GM19395 (cell line): Measurements from ENCODE around the gene DYNC1I1.

Source experiments
- ATAC-seq: cut with Tn5 transposase; IDR thresholded peaks from one replicate; pipeline ENCODE4 v1.9.1; 2021; ENCODE audit warnings: mild to moderate bottlenecking, moderate library complexity; ENCODE audit not compliant: unreplicated experiment

Gene DYNC1I1

GRCh38 chr7:95847061-95847460 lies 74.7 kb downstream of the DYNC1I1 start:
- ATAC-seq: no peak

DNA sequence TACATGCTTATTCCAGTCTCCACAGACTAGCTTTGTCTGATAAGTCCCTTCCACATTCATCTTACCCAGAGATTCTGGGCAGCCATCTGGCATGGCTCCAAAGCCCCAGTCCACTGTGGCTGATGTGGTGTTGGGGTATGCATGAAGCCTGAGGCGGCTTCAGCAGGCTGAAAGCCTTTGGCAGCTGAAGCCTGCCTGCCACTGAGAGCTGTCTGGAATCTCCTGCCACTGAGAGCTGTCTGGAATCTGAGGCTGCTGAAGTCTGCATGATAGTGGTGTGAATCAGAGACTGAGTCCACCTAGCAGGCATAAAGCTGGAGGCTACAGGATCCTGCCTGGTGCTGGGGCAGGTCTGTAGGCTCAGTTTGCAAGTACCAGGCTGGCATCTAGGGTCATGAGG lies 87.1 kb downstream of the DYNC1I1 start:
- no peak for ATAC-seq

DNA sequence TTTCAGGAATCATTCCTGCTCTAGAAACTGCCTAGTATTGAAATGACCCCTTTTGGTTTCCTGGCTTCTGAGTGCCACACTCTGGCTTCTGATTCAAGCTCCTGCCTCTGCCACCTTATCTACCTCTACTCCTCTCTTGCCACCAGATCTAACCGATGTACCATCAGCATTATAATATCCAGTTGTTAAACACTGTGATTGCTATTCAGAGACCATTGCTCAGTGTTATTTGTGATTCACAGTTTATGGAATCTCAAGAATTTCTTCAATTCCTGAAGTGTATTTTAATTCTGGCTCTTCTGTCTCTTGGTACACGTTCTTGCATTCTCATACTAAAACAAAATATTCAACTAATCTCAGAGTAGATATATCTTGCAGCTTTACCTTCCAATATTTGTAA lies 88.7 kb downstream of the DYNC1I1 start:
- ATAC-seq: no peak

- no peak for ATAC-seq
These were observed 91.3 kb downstream of the DYNC1I1 start for GRCh38 chr7:95863623-95864022.

- ATAC-seq: no peak
These were observed 93.5 kb downstream of the DYNC1I1 start for GRCh38 chr7:95865716-95866371.

- peak; percentile 91 for ATAC-seq
These were observed 95.0 kb downstream of the DYNC1I1 start for GRCh38 chr7:95867309-95867708.

DNA sequence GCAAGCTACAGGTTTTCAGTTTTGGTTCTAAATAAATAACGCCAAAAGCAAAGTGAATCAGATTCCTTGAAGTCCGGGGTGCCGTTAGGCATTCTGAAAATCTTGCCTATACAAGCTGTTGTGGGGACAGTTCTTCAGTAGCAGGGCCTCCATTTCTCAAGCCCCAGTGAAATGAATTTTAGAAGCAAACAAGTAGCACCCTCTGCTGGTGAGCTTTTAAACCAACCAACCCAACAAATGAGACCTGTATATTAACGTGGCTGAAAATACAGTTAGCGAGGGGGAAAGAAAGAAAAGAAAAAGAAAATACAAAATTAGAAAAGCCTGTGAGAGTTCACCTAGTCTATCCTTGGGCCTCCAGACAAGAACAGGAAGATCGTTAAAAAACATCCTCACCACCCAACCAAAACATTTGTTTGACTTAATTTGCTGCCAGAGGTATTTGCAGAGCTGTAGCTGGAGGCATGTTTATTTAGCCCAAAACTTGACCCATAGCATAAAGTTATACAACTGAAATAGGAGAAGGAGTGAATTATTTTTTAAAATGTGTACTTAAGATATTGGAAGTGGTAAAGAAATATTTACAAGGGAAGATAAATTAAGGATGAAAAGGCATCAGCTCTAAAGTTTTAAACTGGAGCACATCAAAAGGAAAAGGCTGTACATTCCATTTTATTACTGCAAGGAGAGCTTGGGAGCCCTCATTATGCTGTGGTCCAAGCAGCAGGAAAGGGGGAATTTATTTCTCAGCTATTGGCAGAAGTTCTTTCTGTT lies 98.9 kb downstream of the DYNC1I1 start:
- peak; percentile 76 for ATAC-seq

DNA sequence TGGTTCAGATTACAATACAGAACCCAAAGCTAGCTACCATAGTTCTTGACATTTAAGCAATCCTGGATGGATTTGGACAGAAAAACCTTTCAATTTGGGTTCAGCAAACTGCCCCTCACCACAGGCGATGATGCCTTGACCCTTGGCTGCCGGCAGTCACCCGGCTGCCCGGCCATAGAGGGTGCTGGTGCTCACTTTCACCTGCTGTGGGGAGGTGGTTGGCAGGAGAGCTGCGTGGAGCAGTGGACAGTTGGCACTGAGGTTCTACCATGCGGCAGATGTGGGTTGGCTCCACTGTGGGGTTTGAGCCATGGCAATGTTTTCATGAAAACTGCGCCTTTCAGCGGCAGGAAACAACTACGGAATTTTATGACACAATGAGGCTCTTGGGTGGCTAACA lies 99.5 kb downstream of the DYNC1I1 start:
- ATAC-seq: no peak

GRCh38 chr7:95874129-95874528 lies 101.8 kb downstream of the DYNC1I1 start:
- ATAC-seq: no peak

DNA sequence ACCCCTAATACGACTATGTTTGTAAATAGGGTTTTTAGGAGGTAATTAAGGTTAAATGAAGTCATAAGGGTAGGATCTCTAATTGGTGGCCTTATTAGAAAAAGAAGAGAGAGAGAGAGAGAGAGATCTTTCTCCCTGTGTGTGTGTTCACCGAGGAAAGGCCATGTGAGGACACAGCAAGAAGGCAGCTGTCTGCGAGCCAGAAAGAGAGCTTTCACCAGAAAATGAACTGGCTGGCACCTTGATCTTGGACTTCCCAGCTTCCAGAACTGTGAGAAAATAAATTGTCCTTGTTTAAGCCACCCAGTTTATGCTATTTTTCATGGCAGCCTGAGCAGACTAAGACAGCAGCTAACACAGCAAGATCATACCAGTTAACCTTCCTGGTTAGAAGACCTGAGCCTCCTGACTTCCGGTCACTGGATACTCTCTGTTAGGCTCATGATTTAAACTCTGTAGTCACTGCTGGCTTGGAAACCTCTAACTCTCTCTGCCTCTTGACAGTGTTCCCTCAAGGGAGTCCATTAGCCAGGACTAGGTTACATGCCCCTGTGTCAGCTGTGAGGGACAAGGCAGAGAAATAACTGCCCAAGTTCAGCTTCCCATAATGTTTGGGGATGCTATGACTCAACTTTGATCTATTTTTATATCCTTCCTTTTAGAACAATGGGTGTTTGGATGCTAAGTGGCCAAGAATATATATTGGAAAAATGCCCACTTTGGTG lies 102.3 kb downstream of the DYNC1I1 start:
- ATAC-seq: no peak

- no peak for ATAC-seq
These were observed 103.2 kb downstream of the DYNC1I1 start for GRCh38 chr7:95875519-95875918.

DNA sequence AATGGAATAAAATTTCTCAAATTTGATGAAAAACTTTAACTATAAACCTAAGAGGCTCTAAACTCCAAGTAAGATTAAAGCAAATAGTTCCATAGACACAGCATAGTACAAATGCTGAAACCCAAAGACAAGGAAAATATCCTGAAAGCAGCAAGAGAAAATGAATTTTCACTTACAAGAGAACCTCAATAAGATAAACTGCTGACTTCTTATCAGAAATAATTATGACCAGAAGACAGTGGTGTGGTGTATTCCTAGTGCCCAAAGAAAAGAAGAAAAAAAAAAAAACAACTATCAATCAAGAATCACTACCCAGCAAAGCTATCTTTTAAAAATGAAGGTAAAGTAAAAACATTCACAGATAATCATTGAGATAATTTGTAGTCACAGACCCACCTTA lies 106.3 kb downstream of the DYNC1I1 start:
- no peak for ATAC-seq

GRCh38 chr7:95881597-95881996 lies 109.2 kb downstream of the DYNC1I1 start:
- no peak for ATAC-seq

DNA sequence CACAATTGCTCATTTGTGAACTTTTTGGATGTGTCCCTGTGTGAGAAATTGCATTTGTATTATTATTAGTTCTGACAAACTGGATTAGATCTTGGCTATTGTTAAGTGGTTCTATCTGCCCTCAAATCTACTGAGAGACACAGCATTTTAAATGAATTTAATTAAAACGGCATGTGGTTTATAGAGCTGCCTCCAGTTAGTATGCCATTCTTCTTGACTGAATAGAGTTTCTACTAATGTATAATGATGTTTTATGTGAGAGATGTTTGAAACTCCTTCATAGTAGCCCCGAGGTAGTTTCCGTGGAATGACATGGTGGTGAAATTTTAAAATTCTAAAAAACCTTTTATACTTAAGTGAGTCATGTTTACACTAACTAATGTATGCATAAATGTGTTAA lies 110.9 kb downstream of the DYNC1I1 start:
- ATAC-seq: no peak

DNA sequence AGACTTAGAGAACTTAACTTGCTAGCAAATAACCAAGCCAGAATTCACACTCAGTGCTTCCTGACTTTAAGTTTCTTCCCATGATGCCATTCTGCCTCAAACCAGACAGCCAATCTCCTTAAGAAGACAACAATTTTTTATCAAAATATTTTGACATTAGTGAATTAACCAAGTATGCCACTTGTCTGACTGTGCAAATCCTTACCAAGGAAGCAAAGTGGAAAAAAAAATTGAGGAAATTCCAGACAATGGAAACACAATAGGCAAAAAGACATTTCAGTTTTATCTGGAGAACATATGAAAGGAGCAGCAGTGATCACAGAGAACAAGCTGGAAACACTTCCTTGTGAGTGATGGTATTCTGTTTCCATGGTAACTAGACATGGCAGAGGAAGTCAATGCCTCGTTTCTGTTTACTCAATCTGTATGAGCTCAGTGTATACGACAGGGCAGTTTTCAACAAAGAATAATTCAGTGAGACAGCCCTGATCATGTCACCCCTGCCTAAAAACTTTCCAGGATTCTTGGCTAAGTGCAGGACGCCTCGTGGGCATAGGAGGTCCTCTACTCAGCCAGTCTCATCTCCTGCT lies 114.2 kb downstream of the DYNC1I1 start:
- no peak for ATAC-seq

GRCh38 chr7:95893484-95893883 lies 121.1 kb downstream of the DYNC1I1 start:
- no peak for ATAC-seq

DNA sequence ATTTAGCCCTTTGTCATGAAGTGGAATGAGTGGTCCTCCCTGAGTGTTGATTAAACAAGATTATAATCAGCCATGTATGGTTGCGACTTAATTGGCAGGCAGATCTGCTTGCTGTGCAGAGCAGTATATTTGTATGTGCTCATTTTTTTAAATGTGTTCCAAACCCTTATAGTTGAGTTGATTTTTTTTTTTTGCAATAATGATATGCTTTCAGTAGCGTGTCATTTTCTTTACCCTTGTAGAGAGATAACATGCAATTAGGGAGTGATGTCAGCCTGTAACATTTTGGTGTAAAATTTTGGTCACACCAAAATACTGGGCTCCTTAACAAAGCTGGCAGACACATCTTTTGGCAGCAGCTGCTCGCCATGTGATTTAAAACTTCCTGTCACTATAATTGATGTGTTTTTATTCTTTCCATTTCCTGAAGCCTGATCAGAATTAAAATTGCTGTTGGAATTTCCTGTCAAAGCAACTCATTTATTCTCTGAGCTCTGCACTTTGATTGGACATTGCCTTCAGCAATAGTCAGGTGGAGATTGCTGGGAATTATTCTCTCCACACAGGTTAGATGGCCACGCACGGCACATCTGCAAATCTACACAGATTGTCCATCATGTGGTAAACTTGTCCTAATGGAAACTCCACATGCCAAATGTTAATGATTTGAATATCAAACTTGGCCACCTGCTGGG lies 125.3 kb downstream of the DYNC1I1 start:
- no peak for ATAC-seq

DNA sequence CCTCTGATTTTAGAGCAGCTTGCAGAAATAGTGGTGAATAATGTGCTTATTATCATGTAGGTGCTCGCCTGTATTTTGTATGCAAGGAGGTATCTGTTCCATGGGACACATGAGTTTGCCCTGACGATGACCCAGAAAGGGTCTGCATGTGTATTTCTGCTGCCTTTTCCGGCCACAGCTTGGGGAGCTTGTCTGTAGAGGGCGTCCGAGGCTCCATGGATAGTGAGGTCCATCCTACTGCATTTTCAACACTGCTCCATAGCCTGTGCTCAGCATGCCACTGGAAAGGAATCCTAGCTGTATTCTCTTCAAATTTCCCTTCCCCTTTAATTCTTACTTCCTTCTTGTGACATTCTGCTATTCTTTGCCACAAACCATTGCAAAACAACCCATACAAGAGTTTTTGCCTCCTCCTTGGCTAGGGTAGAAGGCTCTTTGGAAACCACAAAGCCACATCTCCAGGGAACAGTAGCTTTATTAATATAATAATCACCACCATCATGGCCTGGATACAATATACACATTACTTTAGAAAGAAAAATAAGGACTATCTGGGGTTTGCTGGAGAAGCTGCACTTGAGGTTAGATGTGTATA lies 127.7 kb downstream of the DYNC1I1 start:
- ATAC-seq: no peak

DNA sequence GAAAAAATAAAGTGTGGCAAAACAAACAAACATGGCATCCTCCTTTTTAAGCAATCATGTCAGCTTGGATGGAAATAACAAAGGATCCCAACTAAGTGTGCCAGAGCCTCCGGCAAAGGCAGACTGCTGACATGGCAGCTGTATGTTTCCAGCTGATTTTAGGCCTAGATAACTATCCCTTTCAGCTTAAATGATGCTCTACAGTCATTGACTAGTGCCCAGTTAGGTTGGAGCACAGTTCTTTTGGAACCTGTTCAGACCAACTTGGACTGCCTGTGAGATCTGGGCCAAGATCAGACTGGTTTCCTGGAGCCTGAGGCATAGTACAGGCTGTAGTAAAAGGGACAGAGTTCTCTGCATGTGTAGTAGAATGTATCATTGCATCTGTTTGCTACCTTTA lies 128.7 kb downstream of the DYNC1I1 start:
- no peak for ATAC-seq

DNA sequence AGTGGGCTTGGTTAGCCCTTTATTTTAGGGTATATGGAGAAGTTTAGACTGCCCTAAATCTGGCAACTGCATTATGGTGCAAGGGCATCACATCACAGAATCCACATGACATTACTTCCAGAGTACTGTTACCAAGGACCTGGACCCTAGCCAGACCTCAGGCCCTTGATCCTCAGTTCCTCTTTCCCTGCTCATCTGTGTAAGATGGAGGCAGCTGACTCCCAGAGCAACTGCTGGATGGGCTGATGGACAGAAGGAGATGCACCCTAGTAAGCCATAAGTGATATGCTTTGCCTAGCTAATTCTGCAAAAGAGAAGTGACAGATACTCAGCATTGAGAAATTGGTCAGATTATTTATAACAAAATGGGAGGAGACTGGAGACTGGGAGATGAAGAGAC lies 131.7 kb downstream of the DYNC1I1 start:
- no peak for ATAC-seq

DNA sequence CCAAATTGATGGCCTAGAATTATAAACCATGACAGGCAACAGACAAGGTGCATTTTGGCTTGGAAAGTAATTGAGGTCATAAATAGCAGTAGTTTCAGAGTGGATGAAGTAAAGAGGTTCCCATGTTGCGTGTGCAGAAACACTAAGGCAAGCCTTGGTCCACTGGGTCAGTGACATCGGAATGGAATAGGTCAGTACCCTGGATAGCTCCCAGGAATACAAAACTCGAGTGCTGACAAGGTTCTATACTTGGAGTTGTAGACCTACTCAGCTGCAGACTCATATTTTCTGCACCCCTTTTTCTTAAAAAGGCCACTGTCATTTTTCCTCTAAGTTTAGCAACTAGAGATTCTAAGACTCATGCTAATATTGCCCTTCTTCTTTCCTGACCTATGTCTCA lies 132.8 kb downstream of the DYNC1I1 start:
- ATAC-seq: no peak
